ENCODE results near the gene EPN1. TPM values are rescaled to one million over a fixed set of nuclear protein-coding genes. Genes with fewer than 3 reads are reported as not detected.

Gene EPN1
- polyA plus RNA-seq, 1 donor (not counting 4 experiments of a cell fraction or from before 2014, with no cell fraction given), result 23.3 TPM

DNA sequence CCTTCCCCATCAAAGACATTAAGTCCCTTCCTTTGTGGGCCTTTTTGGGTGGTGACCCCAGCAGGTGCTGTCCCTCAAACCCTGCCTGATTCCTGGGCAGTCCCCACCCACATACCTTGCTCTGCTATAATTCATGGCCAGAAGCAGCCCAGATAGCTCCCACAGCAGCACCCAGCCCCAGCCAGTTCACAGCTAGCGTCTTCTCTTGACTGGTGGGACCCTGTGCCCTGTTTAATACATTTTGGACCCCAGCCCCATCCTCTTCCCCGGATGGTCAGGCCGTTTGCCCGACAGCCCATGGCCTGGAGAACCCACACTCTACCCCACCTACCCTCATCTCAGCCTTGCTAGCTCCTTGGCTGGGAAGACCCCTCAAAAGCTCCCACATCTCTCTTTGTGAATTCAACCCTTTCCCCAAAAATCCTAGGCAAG, 24.9 kb upstream of the EPN1 start:
- no peak overlapping the region for H3K9ac ChIP-seq (ENCODE audit: control insufficient read depth, extremely low read depth, insufficient read depth, low read length)
- H3K4me2 ChIP-seq (ENCODE audit: control insufficient read depth, extremely low read depth, insufficient read depth, low read depth, low read length), result no peak overlapping the region
- no peaks in the 10 kb centered on the region for H3K9me3 ChIP-seq (ENCODE audit: control insufficient read depth, low read depth, low read length)
- DNase-seq (ENCODE audit: low read depth, low spot score) (no peak), FAIRE-seq (no peak)
- H3K9me1 ChIP-seq (ENCODE audit: control insufficient read depth, extremely low read depth, insufficient read depth, low read length), result no peaks in the 10 kb centered on the region
- TF ChIP-seq, protein P1, sequence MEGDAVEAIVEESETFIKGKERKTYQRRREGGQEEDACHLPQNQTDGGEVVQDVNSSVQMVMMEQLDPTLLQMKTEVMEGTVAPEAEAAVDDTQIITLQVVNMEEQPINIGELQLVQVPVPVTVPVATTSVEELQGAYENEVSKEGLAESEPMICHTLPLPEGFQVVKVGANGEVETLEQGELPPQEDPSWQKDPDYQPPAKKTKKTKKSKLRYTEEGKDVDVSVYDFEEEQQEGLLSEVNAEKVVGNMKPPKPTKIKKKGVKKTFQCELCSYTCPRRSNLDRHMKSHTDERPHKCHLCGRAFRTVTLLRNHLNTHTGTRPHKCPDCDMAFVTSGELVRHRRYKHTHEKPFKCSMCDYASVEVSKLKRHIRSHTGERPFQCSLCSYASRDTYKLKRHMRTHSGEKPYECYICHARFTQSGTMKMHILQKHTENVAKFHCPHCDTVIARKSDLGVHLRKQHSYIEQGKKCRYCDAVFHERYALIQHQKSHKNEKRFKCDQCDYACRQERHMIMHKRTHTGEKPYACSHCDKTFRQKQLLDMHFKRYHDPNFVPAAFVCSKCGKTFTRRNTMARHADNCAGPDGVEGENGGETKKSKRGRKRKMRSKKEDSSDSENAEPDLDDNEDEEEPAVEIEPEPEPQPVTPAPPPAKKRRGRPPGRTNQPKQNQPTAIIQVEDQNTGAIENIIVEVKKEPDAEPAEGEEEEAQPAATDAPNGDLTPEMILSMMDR (optimal IDR thresholded peaks at IDR 0.05 in 1 of 3, IDR thresholded peaks at IDR 0.05 in 1 of 3, conservative IDR thresholded peaks at IDR 0.05 in 1 of 3; ENCODE audit: extremely low read depth in 1 of 3, insufficient read depth in 2 of 3, low read length in 3 of 3), result no peak
- H3K27ac ChIP-seq (ENCODE audit: control insufficient read depth, insufficient read depth, low read length), result no peak overlapping the region
- peaks cover 6 to 7% of the 10 kb centered on the region in 2 experiments for H3K36me3 ChIP-seq (ENCODE audit: control insufficient read depth in 2 of 2, extremely low read depth in 1 of 2, insufficient read depth in 2 of 2, low read length in 2 of 2)
- dilution Hi-C loops (cut with MboI; ENCODE audit: extremely low pct_ligation_motif_present, low sequenced_read_pairs), result no loop called here
- no peak overlapping the region for H3K4me3 ChIP-seq (ENCODE audit: control insufficient read depth in 2 of 3, extremely low read depth in 1 of 3, insufficient read depth in 2 of 3, low read depth in 1 of 3, low read length in 3 of 3)
- H4K20me1 ChIP-seq (ENCODE audit: control insufficient read depth, extremely low read depth, insufficient read depth, low read length), result no peaks in the 10 kb centered on the region
- H3K79me2 ChIP-seq (ENCODE audit: control insufficient read depth, insufficient read depth, low read length), result peaks cover 11% of the 10 kb centered on the region
- no peaks in the 10 kb centered on the region for H3K27me3 ChIP-seq (ENCODE audit: control insufficient read depth, extremely low read depth, insufficient read depth, low read length)
- H3K4me1 ChIP-seq (ENCODE audit: control insufficient read depth, extremely low read depth, insufficient read depth, low read length), result peaks cover 11% of the 10 kb centered on the region
- H2AFZ ChIP-seq (ENCODE audit: control insufficient read depth, low read length), result no peak overlapping the region

DNA sequence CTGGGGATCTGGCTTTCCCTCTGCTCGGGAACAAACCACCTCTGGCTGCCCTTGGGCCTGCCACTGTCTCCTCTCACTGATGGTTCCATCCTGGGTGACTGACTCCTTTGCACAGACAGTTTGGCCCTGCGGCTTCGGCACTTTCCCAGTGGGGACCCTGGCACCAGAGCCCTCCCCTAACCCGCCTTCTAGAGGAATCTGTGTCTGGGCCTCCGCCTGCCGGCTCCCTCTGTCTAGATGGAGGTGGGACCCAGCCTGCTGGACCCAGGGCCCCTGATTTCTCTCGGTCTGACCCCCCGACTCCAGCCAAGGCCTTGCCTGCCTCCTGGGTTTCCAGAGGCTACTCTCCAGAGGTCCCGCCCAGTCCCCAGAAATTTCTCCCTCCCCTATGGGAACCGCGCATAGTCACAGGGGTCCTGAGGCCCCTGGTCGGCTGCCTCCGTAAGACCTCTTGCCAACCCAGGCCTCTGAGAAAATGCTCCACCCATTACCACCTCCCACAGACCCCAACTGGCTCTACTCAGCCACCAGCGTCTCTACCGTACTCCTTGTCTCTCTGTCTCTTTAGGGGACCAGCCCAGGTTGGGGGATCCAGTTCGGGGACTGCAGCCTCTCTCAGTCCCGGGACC, 24.3 kb upstream of the EPN1 start:
- Histone ChIP-seq H3K9me1 (ENCODE audit: control insufficient read depth, extremely low read depth, insufficient read depth, low read length) (no peaks in the 10 kb centered on the region), H3K27me3 (ENCODE audit: control insufficient read depth, extremely low read depth, insufficient read depth, low read length) (no peaks in the 10 kb centered on the region), H3K9me3 (ENCODE audit: control insufficient read depth, low read depth, low read length) (no peaks in the 10 kb centered on the region), H3K4me3 (ENCODE audit: control insufficient read depth in 2 of 3, extremely low read depth in 1 of 3, insufficient read depth in 2 of 3, low read depth in 1 of 3, low read length in 3 of 3) (no peak overlapping the region), H3K4me2 (ENCODE audit: control insufficient read depth, extremely low read depth, insufficient read depth, low read depth, low read length) (no peak overlapping the region), H3K79me2 (ENCODE audit: control insufficient read depth, insufficient read depth, low read length) (peaks cover 11% of the 10 kb centered on the region), H3K4me1 (ENCODE audit: control insufficient read depth, extremely low read depth, insufficient read depth, low read length) (peaks cover 11% of the 10 kb centered on the region), H3K9ac (ENCODE audit: control insufficient read depth, extremely low read depth, insufficient read depth, low read length) (no peak overlapping the region), H4K20me1 (ENCODE audit: control insufficient read depth, extremely low read depth, insufficient read depth, low read length) (no peaks in the 10 kb centered on the region), H3K36me3 (ENCODE audit: control insufficient read depth in 2 of 2, extremely low read depth in 1 of 2, insufficient read depth in 2 of 2, low read length in 2 of 2) (peaks cover 2 to 3% of the 10 kb centered on the region in 2 experiments), H2AFZ (ENCODE audit: control insufficient read depth, low read length) (no peak overlapping the region), H3K27ac (ENCODE audit: control insufficient read depth, insufficient read depth, low read length) (no peak overlapping the region)
- dilution Hi-C loops (cut with MboI; ENCODE audit: extremely low pct_ligation_motif_present, low sequenced_read_pairs), result no loop called here
- FAIRE-seq (no peak), DNase-seq (ENCODE audit: low read depth, low spot score) (no peak)
- TF ChIP-seq EZH2 (IDR thresholded peaks at IDR 0.05; ENCODE audit: low read length), result no peak
- TF ChIP-seq, protein P1 (optimal IDR thresholded peaks at IDR 0.05 in 1 of 3, IDR thresholded peaks at IDR 0.05 in 1 of 3, conservative IDR thresholded peaks at IDR 0.05 in 1 of 3; ENCODE audit: extremely low read depth in 1 of 3, insufficient read depth in 2 of 3, low read length in 3 of 3), result no peak
